A549 treated with RU486 at 1 μM for 4 hours (cell line): ENCODE data around the gene RAB26. TPM values are rescaled to one million over a fixed set of nuclear protein-coding genes. Genes with fewer than 3 reads are reported as not detected.

Experiments used
- total RNA-seq: library from RNA; stranded (reverse); fragments of 200-300 nt; extraction: Qiagen RNA extraction; gene quantifications from 5 replicates; pipeline ENCODE4 v1.2.3, GENCODE V29; 2022; ENCODE audit warnings: low read depth

RAB26 gene
- 2.7 to 5.0 TPM (median 4.0 TPM) in 5 replicates for total RNA-seq

DNA sequence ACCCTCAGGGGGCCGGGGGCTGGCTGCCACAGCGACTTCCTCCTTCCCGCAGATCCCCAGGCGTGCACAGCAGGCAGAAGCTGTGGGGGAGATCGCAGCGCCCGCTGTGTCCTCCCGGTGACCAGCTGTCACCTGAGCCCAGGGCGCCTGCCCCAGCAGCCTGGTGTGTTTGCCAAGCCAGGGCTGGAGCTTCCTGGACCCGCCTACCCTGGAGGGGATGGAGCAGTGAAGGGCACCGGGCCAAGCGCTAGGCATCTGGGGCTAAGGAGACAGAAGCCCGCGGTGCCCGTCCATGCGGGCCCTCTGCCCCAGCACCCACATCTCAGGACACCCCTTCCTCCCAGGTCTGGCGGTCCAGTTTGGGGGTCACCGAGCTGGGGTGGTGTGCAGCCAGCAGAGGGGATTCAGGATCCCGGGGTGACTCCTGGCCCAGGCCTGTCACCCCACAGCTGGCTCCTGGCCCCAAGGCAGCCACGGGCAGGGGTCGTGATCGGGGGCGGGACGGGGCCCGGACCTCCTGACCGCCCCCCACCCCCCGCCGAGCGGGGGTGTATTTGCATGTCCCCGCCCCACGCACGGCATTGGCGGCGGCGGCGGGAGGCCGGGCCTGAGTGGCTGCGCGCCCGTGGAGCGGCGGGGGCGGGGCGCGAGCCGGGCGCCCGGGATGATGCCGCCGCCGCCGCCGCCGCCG, at the start of gene RAB26:
TSS of gene RAB26 (plus strand) at position 645 of the 691 bp plus-strand sequence. CDS start 159 bp downstream, outside the sequence.

GRCh38 chr16:2135770-2136490, 12.5 kb upstream of the RAB26 start, which contains the start of gene PKD1:
Gene PKD1, minus strand, starts transcription at chr16:2135898. Its CDS starts 209 bp downstream, at chr16:2135689.

DNA sequence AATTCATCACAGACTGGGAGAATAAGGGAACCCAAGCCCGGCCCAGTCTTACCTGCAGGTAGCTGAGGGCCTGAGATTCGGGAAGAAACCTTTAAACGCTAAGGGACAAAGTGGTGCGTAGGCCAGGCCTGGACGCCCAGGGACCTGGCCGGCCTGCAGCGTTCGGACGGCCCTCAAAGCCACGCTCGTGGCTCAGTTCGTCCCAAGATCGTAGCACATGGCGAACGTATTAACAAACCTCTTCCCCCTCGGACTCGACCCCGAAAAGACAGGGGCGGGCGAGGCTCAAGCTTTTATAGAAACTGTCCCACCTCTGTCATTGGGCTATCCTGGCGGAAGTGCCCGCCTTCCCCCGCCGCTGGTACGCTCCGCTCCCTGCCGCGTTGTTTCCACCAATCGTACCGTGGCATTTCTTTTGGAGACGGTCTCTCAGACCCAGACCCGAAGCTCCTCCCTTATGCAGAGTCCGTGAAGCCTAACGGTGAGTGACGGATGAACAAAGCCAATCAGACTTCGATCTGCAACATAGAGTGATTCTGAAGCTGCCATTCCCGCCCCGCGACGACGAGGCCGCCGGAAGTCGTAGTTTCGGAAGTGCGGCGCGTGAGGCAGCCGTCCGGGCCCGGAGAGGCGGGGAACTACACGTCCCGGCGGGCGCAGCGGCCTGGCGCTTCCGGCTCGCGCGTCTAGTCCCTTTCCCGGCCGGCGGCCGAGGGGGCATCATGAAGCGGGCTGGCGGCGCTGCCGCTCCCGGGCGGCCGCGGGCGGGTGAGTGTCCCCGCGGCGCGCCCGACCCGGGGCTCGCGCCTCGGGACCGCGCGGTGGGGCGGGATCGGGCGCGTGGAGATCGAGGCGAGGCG, 6.9 kb downstream of the RAB26 start, which contains the start of gene TRAF7:
TSS of gene TRAF7 (plus strand) at position 692 of the 860 bp plus-strand sequence. CDS start 8,139 bp downstream, outside the sequence.

DNA sequence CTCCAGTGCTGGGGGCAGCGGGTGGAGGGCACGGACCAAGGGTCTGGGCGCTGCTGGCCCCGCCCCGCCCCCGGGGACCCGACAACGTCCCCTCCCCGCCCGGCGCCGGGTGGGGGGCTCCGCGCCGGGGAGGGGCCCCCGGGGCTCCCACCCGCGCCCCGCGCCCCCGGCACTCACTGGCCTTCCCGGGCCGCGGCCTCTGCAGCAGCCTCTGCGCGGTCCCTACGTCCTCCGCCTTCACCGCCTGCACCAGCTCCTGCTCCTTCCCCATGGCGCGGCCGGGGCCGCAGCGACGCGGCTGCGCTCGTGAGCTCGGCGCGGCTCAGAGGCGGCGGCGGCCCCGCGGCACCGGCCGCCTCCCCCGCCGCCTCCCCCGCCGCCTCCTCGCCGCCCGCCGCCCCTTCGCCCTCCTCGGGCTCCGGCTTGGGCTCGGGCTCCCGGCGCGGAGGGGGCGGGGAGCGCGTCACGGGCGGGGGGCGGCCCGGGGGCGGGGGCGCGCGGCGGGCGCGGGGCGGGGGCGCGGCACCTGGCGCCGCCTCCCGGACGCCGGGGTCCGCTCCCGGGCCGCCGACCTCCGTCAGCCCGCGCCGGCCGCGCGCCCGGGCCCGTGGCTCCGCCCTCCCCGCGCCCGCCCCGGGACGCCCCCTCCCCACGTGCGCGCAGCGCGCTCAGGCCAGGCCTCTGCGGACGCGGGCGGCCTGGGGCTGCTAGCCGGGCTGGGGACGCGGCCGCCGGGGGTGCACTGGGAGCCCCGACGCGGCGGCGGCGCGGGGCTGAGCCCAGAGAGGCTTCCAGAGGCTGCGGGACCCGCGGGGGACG, 47.9 kb downstream of the RAB26 start, which contains the start of gene CASKIN1:
TSS of gene CASKIN1 (minus strand) at position 444 of the 819 bp plus-strand sequence. CDS start at position 271, 173 bp downstream.

Other genes with a start within 250 kb of the RAB26 start
- gene HS3ST6, start 230.2 kb upstream of the RAB26 start, total RNA-seq = 1.8 to 4.2 TPM (median 3.1 TPM) in 5 replicates
- 22.1 to 31.7 TPM (median 31.4 TPM) in 5 replicates for gene MSRB1, start 205.4 kb upstream of the RAB26 start, total RNA-seq
- 0.03 to 0.37 TPM in 2 of 5 replicates, not detected in the others for gene RPL3L, start 193.9 kb upstream of the RAB26 start, total RNA-seq
- 244 to 325 TPM (median 265 TPM) in 5 replicates for gene NDUFB10, start 189.1 kb upstream of the RAB26 start, total RNA-seq
- 3,640 to 5,391 TPM (median 5,287 TPM) in 5 replicates for gene RPS2, start 183.8 kb upstream of the RAB26 start, total RNA-seq
- gene RNF151, start 181.8 kb upstream of the RAB26 start, total RNA-seq = not detected in 5 replicates
- gene TBL3, start 176.6 kb upstream of the RAB26 start, total RNA-seq = 29.2 to 42.3 TPM (median 37.3 TPM) in 5 replicates
- 0.16 to 0.44 TPM (median 0.28 TPM) in 4 of 5 replicates, not detected in the other for gene NOXO1, start 167.2 kb upstream of the RAB26 start, total RNA-seq
- gene GFER, start 164.4 kb upstream of the RAB26 start, total RNA-seq = 24.7 to 44.2 TPM (median 41.3 TPM) in 5 replicates
- gene SYNGR3, start 158.7 kb upstream of the RAB26 start, total RNA-seq = 4.4 to 9.7 TPM (median 6.7 TPM) in 5 replicates
- gene ZNF598, start 138.8 kb upstream of the RAB26 start, total RNA-seq = 43.5 to 62.6 TPM (median 56.0 TPM) in 5 replicates
- gene NPW, start 128.8 kb upstream of the RAB26 start, total RNA-seq = 0.92 to 2.0 TPM (median 1.0 TPM) in 4 of 5 replicates, not detected in the other
- 34.8 to 57.8 TPM (median 54.9 TPM) in 5 replicates for gene NHERF2, start 121.7 kb upstream of the RAB26 start, total RNA-seq
- gene NTHL1, start 100.8 kb upstream of the RAB26 start, total RNA-seq = 30.8 to 47.1 TPM (median 43.6 TPM) in 5 replicates
- gene TSC2, start 100.6 kb upstream of the RAB26 start, total RNA-seq = 27.9 to 39.7 TPM (median 36.6 TPM) in 5 replicates
- 37.4 to 56.1 TPM (median 48.8 TPM) in 5 replicates for gene PKD1, start 12.7 kb upstream of the RAB26 start, total RNA-seq
- gene TRAF7, start 7.2 kb downstream of the RAB26 start, total RNA-seq = 39.8 to 58.6 TPM (median 51.7 TPM) in 5 replicates
- gene CASKIN1, start 48.0 kb downstream of the RAB26 start, total RNA-seq = 0.26 to 0.95 TPM (median 0.49 TPM) in 5 replicates
- 35.7 to 53.7 TPM (median 52.7 TPM) in 5 replicates for gene MLST8, start 56.8 kb downstream of the RAB26 start, total RNA-seq
- gene BRICD5, start 62.2 kb downstream of the RAB26 start, total RNA-seq = 2.9 to 6.6 TPM (median 4.6 TPM) in 5 replicates
- gene PGP, start 66.2 kb downstream of the RAB26 start, total RNA-seq = 16.8 to 38.1 TPM (median 35.4 TPM) in 5 replicates
- 17.8 to 28.1 TPM (median 24.2 TPM) in 5 replicates for gene E4F1, start 75.0 kb downstream of the RAB26 start, total RNA-seq
- 0.56 to 1.4 TPM (median 1.2 TPM) in 5 replicates for gene DNASE1L2, start 87.8 kb downstream of the RAB26 start, total RNA-seq
- 45.6 to 91.2 TPM (median 87.6 TPM) in 5 replicates for gene ECI1, start 103.0 kb downstream of the RAB26 start, total RNA-seq
- gene RNPS1, start 119.5 kb downstream of the RAB26 start, total RNA-seq = 263 to 286 TPM (median 267 TPM) in 5 replicates
- gene ABCA3, start 192.1 kb downstream of the RAB26 start, total RNA-seq = 13.6 to 20.1 TPM (median 17.0 TPM) in 5 replicates